HG03378 (cell line): ENCODE measurements around the gene ANKS1B.
"Not testable (repeated sequence)": the region's sequence is repeated elsewhere in the genome, so short reads cannot be mapped to it uniquely, and the experiment has no call there.

Experiments
- ATAC-seq: cut with Tn5 transposase; IDR thresholded peaks from one replicate; pipeline ENCODE4 v1.9.1; 2021; ENCODE audit warnings: mild to moderate bottlenecking, moderate library complexity; ENCODE audit not compliant: unreplicated experiment

Gene ANKS1B

GRCh38 chr12:99302874-99303273 lies 681.9 kb downstream of the ANKS1B start:
- no peak for ATAC-seq

DNA sequence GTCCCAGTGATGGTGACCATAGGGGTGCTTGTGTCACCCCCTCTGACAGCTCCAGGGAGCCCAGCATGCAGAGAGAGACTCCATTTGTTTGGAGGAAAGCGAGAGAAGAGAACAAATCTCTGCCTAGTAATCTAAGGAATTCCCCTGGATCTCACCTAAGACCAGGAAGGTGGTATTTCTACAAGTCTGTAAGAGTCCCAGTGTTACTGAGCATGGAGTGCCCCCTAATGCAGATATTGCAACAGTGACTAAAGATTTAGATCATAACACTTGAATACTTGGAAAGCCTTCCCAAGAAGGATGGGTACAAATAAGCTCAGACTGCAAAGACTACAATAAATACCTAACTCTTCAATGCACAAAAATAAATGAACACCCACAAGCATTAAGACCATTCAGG lies 697.6 kb downstream of the ANKS1B start:
- no peak for ATAC-seq

DNA sequence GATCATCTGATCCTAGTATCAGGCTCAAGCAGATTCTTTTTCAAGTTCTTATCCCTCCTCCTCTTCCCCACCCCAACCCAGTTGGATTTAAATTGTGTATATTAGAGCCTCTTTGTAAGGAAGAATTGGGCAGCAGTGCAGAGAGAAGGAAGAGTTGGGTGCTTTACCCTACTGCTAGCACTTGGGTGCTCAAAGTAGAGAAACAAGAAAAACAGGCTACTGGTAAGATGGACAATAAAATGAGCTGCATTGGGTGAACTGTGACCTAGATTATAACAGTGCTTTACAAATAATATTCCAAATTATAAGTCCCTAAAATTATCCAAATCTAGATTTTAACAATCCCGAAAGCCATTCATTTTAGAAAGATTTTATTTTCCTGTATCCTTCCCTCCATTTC lies 700.6 kb downstream of the ANKS1B start:
- ATAC-seq: no peak

DNA sequence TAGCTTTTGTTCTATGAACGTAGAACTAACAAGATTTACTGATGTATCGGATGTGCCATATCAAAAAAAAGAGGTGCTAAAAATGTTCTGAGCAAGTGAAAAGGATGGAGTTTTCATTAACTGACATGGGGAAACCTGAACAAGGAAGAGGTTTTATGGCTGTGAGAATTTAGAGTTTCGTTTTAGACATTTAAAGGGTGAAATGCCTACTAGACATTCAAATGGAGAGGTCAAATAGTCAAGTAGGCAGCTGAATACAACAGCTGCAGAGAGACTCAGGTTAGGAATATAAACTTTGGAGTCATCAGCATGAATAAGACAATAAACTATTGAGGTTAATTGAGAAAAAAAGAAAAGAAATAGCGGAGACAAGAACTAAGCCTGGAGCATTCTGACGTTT lies 702.1 kb downstream of the ANKS1B start:
- ATAC-seq: no peak

GRCh38 chr12:99282086-99282485 lies 702.6 kb downstream of the ANKS1B start:
- no peak for ATAC-seq

- peak; percentile 68 for ATAC-seq
Observed at GRCh38 chr12:99281277-99281676, 703.5 kb downstream of the ANKS1B start.

- no peak for ATAC-seq
Observed at GRCh38 chr12:99278899-99279298, 705.8 kb downstream of the ANKS1B start.

GRCh38 chr12:99277591-99278379 lies 707.0 kb downstream of the ANKS1B start:
- ATAC-seq: no peak

DNA sequence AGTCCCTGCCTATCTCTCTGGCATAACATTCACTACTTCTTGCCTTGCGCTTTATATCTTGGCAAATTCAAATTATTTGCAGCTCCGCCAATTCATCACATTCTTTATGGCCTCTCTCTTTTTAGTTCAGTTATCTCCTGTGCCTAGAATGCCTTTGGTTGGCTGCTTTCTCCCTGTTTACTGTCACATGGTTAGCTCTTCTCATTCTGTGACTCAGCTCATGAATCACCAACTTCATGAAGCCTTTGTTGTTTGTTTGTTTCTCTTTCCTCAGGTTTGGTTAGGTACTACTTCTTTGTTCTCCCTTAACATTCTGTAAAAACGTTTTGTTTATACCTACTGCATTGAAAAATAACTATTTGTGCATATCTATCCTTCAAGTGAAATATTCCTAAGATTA lies 713.7 kb downstream of the ANKS1B start:
- ATAC-seq: no peak

DNA sequence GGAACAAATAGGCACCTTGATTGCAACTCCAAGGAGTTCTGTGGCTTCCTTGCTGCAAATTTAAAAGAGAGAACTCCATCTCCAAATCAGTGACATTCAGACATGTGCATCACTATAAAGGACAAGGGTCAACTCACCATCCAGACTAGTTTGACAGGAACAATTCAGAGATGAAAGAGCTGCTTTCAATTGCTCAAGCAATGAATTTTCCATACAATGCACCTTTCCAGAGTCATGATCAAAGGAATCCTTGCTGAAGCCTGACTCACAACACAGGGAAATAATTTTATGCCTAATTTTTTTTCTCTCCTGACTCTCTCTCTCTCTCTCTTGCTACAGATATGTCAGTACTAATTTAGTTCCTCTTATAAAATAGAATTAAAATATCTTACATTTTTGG lies 717.7 kb downstream of the ANKS1B start:
- no peak for ATAC-seq

- no peak for ATAC-seq
Observed at GRCh38 chr12:99265648-99266047, 719.1 kb downstream of the ANKS1B start.

GRCh38 chr12:99261256-99261655 lies 723.5 kb downstream of the ANKS1B start:
- ATAC-seq: no peak

- ATAC-seq: no peak
Observed at GRCh38 chr12:99260456-99260996, 724.2 kb downstream of the ANKS1B start.

DNA sequence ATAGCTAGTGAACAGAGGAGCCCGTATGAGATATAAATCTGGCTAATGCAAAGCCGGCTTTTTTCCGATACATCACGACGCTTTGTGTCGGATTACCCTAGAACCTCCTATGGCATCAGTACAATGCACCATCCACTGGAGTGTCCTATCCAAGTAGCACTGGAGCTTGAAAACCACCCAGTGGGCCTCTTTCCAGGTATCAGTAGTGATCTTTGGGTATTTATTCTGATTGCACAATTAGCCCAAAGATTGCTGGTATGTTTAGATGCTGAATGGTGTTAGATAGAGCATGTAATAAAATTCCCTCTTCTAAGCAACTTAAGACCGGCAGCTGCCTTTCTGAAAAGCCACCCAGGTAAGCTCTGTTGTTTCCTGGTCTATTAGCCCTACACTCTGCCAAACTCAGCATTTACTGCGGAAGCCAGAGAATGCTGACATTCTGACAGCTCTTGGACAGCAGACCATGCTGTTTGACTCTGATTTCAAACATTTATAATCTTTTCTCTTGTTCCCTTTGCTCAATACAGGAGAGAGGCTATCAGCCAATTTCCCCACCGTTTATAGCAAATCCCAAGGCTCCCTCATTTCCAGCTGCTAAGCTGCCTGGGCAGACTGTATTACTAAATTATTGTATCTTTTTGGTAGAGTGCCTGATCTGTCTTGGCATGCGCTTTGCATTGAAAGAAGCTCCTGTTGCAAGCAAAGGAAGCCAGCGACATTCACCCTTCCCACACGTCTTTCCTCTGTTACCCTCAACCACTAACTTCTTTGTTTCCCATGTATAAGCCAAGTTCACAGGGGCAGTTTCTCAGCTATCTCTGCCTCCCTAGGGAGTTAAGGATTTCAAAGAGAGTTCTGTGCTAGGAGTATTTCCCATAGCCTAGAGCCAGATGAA lies 725.4 kb downstream of the ANKS1B start:
- ATAC-seq: no peak

DNA sequence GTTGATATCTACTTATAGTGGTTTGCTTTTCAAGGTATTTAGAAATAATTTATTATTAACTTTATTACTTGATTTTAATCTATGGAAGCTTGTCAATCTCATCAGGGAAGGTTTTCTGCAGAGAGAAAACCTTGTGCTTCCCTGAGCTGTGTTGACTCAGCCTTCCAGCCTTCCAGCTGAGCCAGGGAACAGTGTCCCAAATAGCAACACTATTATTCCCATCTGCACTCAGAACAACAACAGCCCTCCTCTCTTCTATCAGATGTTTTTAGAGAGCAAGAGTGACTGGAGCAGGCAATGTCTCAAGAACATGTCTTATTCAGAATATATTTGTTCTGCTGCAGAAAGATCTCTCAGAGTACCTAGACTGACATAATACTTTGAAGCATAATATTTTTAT lies 727.1 kb downstream of the ANKS1B start:
- no peak for ATAC-seq

- ATAC-seq: no peak
Observed at GRCh38 chr12:99253068-99253467, 731.7 kb downstream of the ANKS1B start.

GRCh38 chr12:99250091-99250490 lies 734.6 kb downstream of the ANKS1B start:
- ATAC-seq: no peak

GRCh38 chr12:99249543-99249942 lies 735.2 kb downstream of the ANKS1B start:
- ATAC-seq: no peak

DNA sequence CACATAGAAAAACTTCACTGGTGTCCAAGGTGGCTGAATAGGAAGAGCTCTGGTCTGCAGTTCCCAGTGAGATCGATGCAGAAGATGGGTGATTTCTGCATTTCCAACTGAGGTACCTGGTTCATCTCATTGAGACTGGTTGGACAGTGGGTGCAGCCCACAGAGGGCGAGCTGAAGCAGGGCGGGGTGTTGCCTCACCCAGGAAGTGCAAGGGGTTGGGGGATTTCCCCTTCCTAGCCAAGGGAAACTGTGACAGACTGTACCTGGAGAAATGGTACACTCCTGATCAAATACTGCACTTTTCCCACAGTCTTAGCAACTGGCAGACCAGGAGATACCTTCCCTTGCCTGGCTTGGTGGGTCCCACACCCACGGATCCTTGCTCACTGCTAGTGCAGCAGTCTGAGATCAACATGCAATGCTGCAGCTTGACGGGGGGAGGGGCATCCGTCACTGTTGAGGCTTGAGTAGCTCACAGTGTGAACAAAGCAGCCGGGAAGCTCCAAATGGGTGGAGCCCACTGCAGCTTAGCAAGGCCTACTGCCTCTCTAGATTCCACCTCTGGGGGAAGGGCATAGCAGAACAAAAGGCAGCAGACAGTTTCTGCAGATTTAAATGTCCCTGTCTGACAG lies 746.7 kb downstream of the ANKS1B start:
- not testable (repeated sequence) for ATAC-seq

DNA sequence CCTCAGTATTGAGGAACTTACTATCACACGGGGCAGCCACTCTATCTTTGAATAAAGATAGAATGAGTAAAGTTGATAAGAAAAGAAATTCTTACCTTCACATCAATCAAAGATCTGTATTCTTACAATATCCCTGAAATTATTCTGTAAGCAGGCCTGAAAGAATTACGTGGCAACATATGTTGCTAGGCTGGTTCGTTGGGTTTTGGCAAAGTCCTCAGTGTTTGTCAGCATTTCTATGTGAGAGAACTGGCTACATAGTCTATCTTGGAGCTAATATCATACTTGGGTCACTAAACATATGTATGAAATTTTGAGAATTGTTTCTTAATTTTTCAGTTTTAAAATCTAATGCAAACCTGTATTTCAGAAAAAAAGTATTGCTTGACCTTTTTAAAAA lies 749.4 kb downstream of the ANKS1B start:
- ATAC-seq: no peak

GRCh38 chr12:99234702-99235101 lies 750.0 kb downstream of the ANKS1B start:
- ATAC-seq: no peak
